Epithelial cell of esophagus (primary cell): ENCODE data around the gene SLC16A4.

Experiments
- DNase-seq: peaks from one replicate; pipeline ENCODE4 v3.0.0; 2010; ENCODE audit warnings: low read depth
- H3K4me3 ChIP-seq: 2 replicates; pipeline ENCODE4 v1.5.1; 2011; ENCODE audit warnings: mild to moderate bottlenecking, low read length, control low read depth
- CTCF ChIP-seq: IDR thresholded peaks from 2 replicates; pipeline ENCODE4 v1.5.1; 2011; ENCODE audit warnings: low read depth, mild to moderate bottlenecking, low read length, control low read depth, inconsistent platforms; ENCODE audit not compliant: insufficient read depth; ENCODE audit errors: missing control alignments

The SLC16A4 gene

GRCh38 chr1:110319332-110320167 lies 71.3 kb downstream of the SLC16A4 start:
- DNase-seq: peak; percentile 50
- TF ChIP-seq CTCF: no peak

GRCh38 chr1:110318046-110318445 lies 72.8 kb downstream of the SLC16A4 start:
- no peak for DNase-seq
- no peak for TF ChIP-seq CTCF
- no peak overlapping the region for H3K4me3 ChIP-seq

More at GRCh38 chr1:110319332-110320167, 71.3 kb downstream of the SLC16A4 start:
- no peak overlapping the region for H3K4me3 ChIP-seq

DNA sequence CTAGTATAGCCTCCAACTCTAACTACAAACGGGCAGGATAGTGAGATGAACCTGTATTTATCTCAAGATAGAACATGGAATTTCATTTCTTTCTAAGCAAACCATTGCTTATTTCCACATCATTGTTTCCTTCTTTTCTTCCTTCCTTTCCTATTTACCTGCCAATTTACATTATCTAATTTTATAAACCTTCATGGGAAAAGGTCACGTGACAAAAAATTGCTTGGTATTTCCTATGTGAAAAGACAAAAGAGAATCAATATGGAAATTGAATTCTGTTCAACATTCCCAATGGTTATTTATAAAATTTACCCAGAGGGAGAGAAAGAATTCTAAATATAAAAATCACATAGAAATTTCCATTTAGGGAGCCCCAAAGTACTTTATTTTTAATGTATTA lies 74.1 kb downstream of the SLC16A4 start:
- no peak for TF ChIP-seq CTCF
- H3K4me3 ChIP-seq: no peak overlapping the region
- DNase-seq: no peak
